ENCODE data around the gene MACROD2. TPM values are rescaled to one million over a fixed set of nuclear protein-coding genes. Genes with fewer than 3 reads are reported as not detected.

Gene MACROD2
- total RNA-seq, 4 donors from 2014 or later = 2.9 to 11.3 (median 8.0) TPM

DNA sequence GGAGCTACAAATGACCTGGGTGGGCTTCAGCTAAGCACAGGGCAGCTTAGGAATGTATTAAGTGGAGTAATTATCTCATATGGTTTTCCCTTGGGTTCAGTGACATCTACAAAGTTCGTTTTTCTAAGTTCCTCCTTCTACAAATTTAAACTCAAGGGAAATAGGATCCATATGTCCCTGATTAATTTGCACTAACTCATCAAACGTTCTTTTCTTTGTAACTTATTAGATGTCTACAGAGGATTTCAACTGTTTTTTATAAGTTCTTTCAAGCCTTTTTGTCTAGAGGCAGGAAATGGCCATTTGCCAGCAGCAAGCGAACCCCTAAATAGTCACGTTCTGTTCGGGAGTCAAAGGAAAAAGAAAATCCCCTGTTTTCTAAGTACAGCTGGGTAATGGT lies 1517.6 kb downstream of the MACROD2 start:
- TF ChIP-seq CTCF (IDR thresholded peaks at IDR 0.05; ENCODE audit: low read depth) = no peak

DNA sequence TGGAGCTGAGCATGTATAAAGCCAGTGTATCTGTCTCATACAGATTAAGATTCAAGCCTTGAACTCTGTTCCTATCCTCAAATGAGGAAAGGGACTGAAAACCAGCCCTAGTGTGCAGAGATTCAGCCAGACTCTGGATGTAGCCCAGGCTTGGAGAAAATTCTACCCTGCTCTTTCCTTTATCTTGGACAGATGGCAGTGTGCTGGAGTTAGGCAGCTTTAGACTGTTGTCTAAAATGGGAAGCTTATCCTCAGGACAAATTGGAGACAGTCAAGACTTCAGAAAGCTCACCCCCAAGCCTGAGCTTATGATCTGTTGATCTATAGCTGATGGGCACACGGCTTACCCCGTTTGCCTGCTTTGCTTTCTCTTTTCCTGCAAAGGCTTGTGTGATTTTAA lies 1520.4 kb downstream of the MACROD2 start:
- TF ChIP-seq CTCF (IDR thresholded peaks at IDR 0.05; ENCODE audit: low read depth) = no peak

DNA sequence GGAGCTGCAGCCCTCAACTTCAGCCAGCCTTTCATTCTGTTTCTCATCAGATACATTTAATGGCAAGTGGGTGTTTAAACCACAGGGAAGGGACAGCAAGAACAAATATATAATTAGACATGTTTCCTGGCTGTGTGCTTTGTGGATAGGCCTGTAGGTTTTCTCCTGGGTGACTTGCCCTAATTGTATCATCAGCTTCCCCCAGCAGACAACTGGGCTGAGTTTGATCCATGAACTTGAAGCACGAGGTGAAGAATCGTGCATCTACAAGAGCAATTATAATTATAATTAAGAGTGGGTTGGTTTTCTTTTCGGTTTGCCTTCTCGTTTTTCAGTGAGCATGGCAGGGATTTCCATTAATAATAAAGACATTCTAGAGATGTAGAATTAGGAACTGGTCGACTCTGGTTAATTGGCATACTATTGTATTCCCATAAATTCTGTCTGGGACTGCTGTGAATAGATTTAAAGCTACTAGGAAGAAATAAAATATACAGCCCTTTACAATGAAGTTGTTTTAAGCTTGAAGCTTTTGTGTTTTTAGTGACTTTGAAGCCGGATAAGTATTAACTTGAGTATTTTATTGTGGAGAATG lies 1525.7 kb downstream of the MACROD2 start:
- no peak for TF ChIP-seq CTCF (IDR thresholded peaks at IDR 0.05; ENCODE audit: low read depth)

DNA sequence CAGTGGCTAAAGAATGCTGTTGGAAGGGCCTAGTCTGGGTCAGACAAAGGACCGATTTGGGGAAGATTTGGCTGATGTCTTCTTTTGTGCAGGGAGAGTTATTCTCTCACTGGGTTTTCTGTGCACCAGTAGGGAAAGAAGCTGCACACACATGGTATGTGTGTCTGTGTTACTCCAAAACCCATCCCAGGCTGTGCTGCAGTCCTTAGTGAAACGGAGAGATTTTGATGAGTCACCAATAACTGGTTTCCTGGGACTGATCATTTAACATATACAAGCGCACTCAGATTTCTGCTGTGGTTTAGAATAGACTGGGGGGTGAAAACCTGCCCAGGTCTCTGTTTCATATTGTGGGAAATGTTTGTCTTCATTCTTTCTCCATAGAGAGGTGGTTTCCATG lies 1528.1 kb downstream of the MACROD2 start:
- no peak for TF ChIP-seq CTCF (IDR thresholded peaks at IDR 0.05; ENCODE audit: low read depth)

DNA sequence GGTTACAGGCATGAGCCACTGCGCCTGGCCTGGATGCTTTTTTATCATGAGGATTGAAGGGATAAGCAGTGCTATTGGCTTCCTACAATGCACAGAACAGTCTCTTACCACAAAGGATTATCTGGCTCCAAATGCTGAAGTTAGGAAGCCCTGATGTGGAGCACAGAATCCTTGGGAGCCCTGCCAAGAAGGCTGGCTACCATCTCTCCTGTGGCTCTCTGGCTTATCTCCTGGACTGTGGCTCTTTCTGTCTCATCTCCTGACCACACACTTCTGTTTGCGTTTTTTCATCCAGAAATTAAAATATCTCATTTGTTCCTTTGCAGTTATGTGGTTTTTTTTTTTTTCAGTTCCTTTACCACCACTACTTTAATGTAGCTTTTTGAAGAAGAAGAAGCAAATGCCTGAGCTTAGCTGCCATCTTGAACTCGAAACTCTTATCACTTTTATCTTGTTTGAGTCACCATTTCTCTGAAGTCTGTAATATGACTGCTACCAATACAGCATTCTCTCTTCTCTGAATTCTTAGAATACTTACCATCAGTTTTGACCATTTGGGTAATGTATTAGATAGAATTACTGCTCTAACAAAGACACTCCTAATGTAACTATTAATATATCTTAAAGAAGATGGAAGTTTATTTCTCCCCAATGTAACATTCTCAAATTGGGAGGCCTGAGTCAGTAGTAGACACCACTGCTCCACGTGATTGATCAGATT lies 1533.2 kb downstream of the MACROD2 start:
- no peak for TF ChIP-seq CTCF (IDR thresholded peaks at IDR 0.05; ENCODE audit: low read depth)

GRCh38 chr20:15535863-15536262 lies 1540.5 kb downstream of the MACROD2 start:
- no peak for TF ChIP-seq CTCF (IDR thresholded peaks at IDR 0.05; ENCODE audit: low read depth)

GRCh38 chr20:15542655-15543054 lies 1547.3 kb downstream of the MACROD2 start:
- TF ChIP-seq CTCF (IDR thresholded peaks at IDR 0.05; ENCODE audit: low read depth) = no peak

Data from subcutaneous adipose tissue (tissue), 4 donors.